WTC11 (cell line): ENCODE data around the gene ABCA3.

Experiments used
- ATF3 ChIP-seq: sonication (generic); formaldehyde crosslinking; conservative IDR thresholded peaks from 2 replicates; pipeline ENCODE4 v1.8.1; 2022; ENCODE audit warnings: mild to moderate bottlenecking, missing genetic modification reagents
- JUN ChIP-seq: sonication (generic); formaldehyde crosslinking; IDR thresholded peaks from 2 replicates; pipeline ENCODE4 v1.8.0; 2023; ENCODE audit warnings: mild to moderate bottlenecking, missing genetic modification reagents
- KAT7 ChIP-seq: sonication (generic); formaldehyde crosslinking; IDR thresholded peaks from 2 replicates; pipeline ENCODE4 v1.8.1; 2023; ENCODE audit warnings: missing genetic modification reagents, mild to moderate bottlenecking, borderline replicate concordance
- USF2 ChIP-seq: sonication (generic); formaldehyde crosslinking; IDR thresholded peaks from 2 replicates; pipeline ENCODE4 v1.8.1; 2023; ENCODE audit warnings: mild to moderate bottlenecking, missing genetic modification reagents, moderate library complexity
- TF ChIP-seq, protein P1 (sequence below): fragments of 200-600 bp; IDR thresholded peaks from 2 replicates; pipeline ENCODE4 v1.8.0; 2022; ENCODE audit warnings: antibody characterized with exemption
- TF ChIP-seq, protein P2 (sequence below): sonication (generic); formaldehyde crosslinking; IDR thresholded peaks from 2 replicates; pipeline ENCODE4 v1.8.0; 2022; ENCODE audit warnings: mild to moderate bottlenecking, missing genetic modification reagents

GRCh38 chr16:2273484-2273883, 67.0 kb downstream of the ABCA3 start:
- TF ChIP-seq USF2 (CRISPR knock-in tag) (no peak), ATF3 (no peak), JUN (no peak), KAT7 (no peak)
- TF ChIP-seq, protein P1, sequence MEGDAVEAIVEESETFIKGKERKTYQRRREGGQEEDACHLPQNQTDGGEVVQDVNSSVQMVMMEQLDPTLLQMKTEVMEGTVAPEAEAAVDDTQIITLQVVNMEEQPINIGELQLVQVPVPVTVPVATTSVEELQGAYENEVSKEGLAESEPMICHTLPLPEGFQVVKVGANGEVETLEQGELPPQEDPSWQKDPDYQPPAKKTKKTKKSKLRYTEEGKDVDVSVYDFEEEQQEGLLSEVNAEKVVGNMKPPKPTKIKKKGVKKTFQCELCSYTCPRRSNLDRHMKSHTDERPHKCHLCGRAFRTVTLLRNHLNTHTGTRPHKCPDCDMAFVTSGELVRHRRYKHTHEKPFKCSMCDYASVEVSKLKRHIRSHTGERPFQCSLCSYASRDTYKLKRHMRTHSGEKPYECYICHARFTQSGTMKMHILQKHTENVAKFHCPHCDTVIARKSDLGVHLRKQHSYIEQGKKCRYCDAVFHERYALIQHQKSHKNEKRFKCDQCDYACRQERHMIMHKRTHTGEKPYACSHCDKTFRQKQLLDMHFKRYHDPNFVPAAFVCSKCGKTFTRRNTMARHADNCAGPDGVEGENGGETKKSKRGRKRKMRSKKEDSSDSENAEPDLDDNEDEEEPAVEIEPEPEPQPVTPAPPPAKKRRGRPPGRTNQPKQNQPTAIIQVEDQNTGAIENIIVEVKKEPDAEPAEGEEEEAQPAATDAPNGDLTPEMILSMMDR = no peak
- TF ChIP-seq, protein P2, sequence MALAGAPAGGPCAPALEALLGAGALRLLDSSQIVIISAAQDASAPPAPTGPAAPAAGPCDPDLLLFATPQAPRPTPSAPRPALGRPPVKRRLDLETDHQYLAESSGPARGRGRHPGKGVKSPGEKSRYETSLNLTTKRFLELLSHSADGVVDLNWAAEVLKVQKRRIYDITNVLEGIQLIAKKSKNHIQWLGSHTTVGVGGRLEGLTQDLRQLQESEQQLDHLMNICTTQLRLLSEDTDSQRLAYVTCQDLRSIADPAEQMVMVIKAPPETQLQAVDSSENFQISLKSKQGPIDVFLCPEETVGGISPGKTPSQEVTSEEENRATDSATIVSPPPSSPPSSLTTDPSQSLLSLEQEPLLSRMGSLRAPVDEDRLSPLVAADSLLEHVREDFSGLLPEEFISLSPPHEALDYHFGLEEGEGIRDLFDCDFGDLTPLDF (CRISPR knock-in tag) = no peak
